Measurements from ENCODE around the gene SLC40A1. TPM values are rescaled to one million over a fixed set of nuclear protein-coding genes. Genes with fewer than 3 reads are reported as not detected.

Gene SLC40A1
- polyA plus RNA-seq, 2 donors: 5.5 to 7.0 TPM

- H3K27me3 ChIP-seq (ENCODE audit: control insufficient read depth in 1 of 2, insufficient read depth in 2 of 2, low read length in 2 of 2): no peaks in the 10 kb centered on the region
- no peak overlapping the region for H3K4me3 ChIP-seq (ENCODE audit: low read depth in 1 of 2, low read length in 2 of 2)
- WGBS, 2 donors: 75 to 77% methylated on average over 6 of the region's 6 CpGs
- H3K9me3 ChIP-seq (ENCODE audit: control insufficient read depth in 2 of 2, insufficient read depth in 1 of 2, low read depth in 1 of 2, low read length in 1 of 2): no peaks in the 10 kb centered on the region
- H3K4me1 ChIP-seq (ENCODE audit: control insufficient read depth in 2 of 2, insufficient read depth in 2 of 2, low read length in 1 of 2): no peaks in the 10 kb centered on the region
- H3K36me3 ChIP-seq (ENCODE audit: control insufficient read depth in 2 of 2, insufficient read depth in 2 of 2, low read length in 1 of 2): no peaks in the 10 kb centered on the region
- no peak overlapping the region for H3K27ac ChIP-seq (ENCODE audit: low read depth in 2 of 2, low read length in 1 of 2)
These were observed 47.1 kb downstream of the SLC40A1 start for GRCh38 chr2:189533288-189534035.

- H3K4me1 ChIP-seq (ENCODE audit: control insufficient read depth in 2 of 2, insufficient read depth in 2 of 2, low read length in 1 of 2): no peaks in the 10 kb centered on the region
- no peak overlapping the region for H3K27ac ChIP-seq (ENCODE audit: low read depth in 2 of 2, low read length in 1 of 2)
- H3K27me3 ChIP-seq (ENCODE audit: control insufficient read depth in 1 of 2, insufficient read depth in 2 of 2, low read length in 2 of 2): no peaks in the 10 kb centered on the region
- H3K4me3 ChIP-seq (ENCODE audit: low read depth in 1 of 2, low read length in 2 of 2): no peak overlapping the region
- no peaks in the 10 kb centered on the region for H3K36me3 ChIP-seq (ENCODE audit: control insufficient read depth in 2 of 2, insufficient read depth in 2 of 2, low read length in 1 of 2)
- 89 to 92% methylated on average over 3 of the region's 3 CpGs for WGBS, 2 donors
- H3K9me3 ChIP-seq (ENCODE audit: control insufficient read depth in 2 of 2, insufficient read depth in 1 of 2, low read depth in 1 of 2, low read length in 1 of 2): no peaks in the 10 kb centered on the region
These were observed 49.5 kb downstream of the SLC40A1 start for GRCh38 chr2:189530965-189531637.

GRCh38 chr2:189528617-189529016, 52.0 kb downstream of the SLC40A1 start:
- H3K36me3 ChIP-seq (ENCODE audit: control insufficient read depth in 2 of 2, insufficient read depth in 2 of 2, low read length in 1 of 2): no peaks in the 10 kb centered on the region
- WGBS, 2 donors: 87 to 88% methylated on average over 3 of the region's 3 CpGs
- H3K4me1 ChIP-seq (ENCODE audit: control insufficient read depth in 2 of 2, insufficient read depth in 2 of 2, low read length in 1 of 2): no peaks in the 10 kb centered on the region
- no peak overlapping the region for H3K27ac ChIP-seq (ENCODE audit: low read depth in 2 of 2, low read length in 1 of 2)
- no peak overlapping the region for H3K4me3 ChIP-seq (ENCODE audit: low read depth in 1 of 2, low read length in 2 of 2)
- no peaks in the 10 kb centered on the region for H3K9me3 ChIP-seq (ENCODE audit: control insufficient read depth in 2 of 2, insufficient read depth in 1 of 2, low read depth in 1 of 2, low read length in 1 of 2)
- no peaks in the 10 kb centered on the region for H3K27me3 ChIP-seq (ENCODE audit: control insufficient read depth in 1 of 2, insufficient read depth in 2 of 2, low read length in 2 of 2)

GRCh38 chr2:189527812-189528592, 52.6 kb downstream of the SLC40A1 start:
- Histone ChIP-seq H3K4me1 (ENCODE audit: control insufficient read depth in 2 of 2, insufficient read depth in 2 of 2, low read length in 1 of 2) (no peaks in the 10 kb centered on the region), H3K27ac (ENCODE audit: low read depth in 2 of 2, low read length in 1 of 2) (no peak overlapping the region), H3K9me3 (ENCODE audit: control insufficient read depth in 2 of 2, insufficient read depth in 1 of 2, low read depth in 1 of 2, low read length in 1 of 2) (no peaks in the 10 kb centered on the region), H3K36me3 (ENCODE audit: control insufficient read depth in 2 of 2, insufficient read depth in 2 of 2, low read length in 1 of 2) (no peaks in the 10 kb centered on the region), H3K27me3 (ENCODE audit: control insufficient read depth in 1 of 2, insufficient read depth in 2 of 2, low read length in 2 of 2) (no peaks in the 10 kb centered on the region), H3K4me3 (ENCODE audit: low read depth in 1 of 2, low read length in 2 of 2) (no peak overlapping the region)
- WGBS, 2 donors: 86 to 89% methylated on average over 1 of the region's 1 CpG

- Histone ChIP-seq H3K9me3 (ENCODE audit: control insufficient read depth in 2 of 2, insufficient read depth in 1 of 2, low read depth in 1 of 2, low read length in 1 of 2) (no peaks in the 10 kb centered on the region), H3K27me3 (ENCODE audit: control insufficient read depth in 1 of 2, insufficient read depth in 2 of 2, low read length in 2 of 2) (no peaks in the 10 kb centered on the region), H3K4me3 (ENCODE audit: low read depth in 1 of 2, low read length in 2 of 2) (no peak overlapping the region), H3K36me3 (ENCODE audit: control insufficient read depth in 2 of 2, insufficient read depth in 2 of 2, low read length in 1 of 2) (no peaks in the 10 kb centered on the region), H3K27ac (ENCODE audit: low read depth in 2 of 2, low read length in 1 of 2) (no peak overlapping the region), H3K4me1 (ENCODE audit: control insufficient read depth in 2 of 2, insufficient read depth in 2 of 2, low read length in 1 of 2) (no peaks in the 10 kb centered on the region)
- 70 to 72% methylated on average over 13 of the region's 13 CpGs for WGBS, 2 donors
These were observed 53.4 kb downstream of the SLC40A1 start for GRCh38 chr2:189527041-189527750.

GRCh38 chr2:189526241-189526640, 54.3 kb downstream of the SLC40A1 start:
- no peaks in the 10 kb centered on the region for H3K36me3 ChIP-seq (ENCODE audit: control insufficient read depth in 2 of 2, insufficient read depth in 2 of 2, low read length in 1 of 2)
- H3K27me3 ChIP-seq (ENCODE audit: control insufficient read depth in 1 of 2, insufficient read depth in 2 of 2, low read length in 2 of 2): no peaks in the 10 kb centered on the region
- H3K4me1 ChIP-seq (ENCODE audit: control insufficient read depth in 2 of 2, insufficient read depth in 2 of 2, low read length in 1 of 2): no peaks in the 10 kb centered on the region
- WGBS, 2 donors: 82 to 86% methylated on average over 2 of the region's 2 CpGs
- no peaks in the 10 kb centered on the region for H3K9me3 ChIP-seq (ENCODE audit: control insufficient read depth in 2 of 2, insufficient read depth in 1 of 2, low read depth in 1 of 2, low read length in 1 of 2)
- no peak overlapping the region for H3K4me3 ChIP-seq (ENCODE audit: low read depth in 1 of 2, low read length in 2 of 2)
- H3K27ac ChIP-seq (ENCODE audit: low read depth in 2 of 2, low read length in 1 of 2): no peak overlapping the region

GRCh38 chr2:189524746-189525145, 55.8 kb downstream of the SLC40A1 start:
- Histone ChIP-seq H3K36me3 (ENCODE audit: control insufficient read depth in 2 of 2, insufficient read depth in 2 of 2, low read length in 1 of 2) (no peaks in the 10 kb centered on the region), H3K9me3 (ENCODE audit: control insufficient read depth in 2 of 2, insufficient read depth in 1 of 2, low read depth in 1 of 2, low read length in 1 of 2) (no peaks in the 10 kb centered on the region), H3K4me3 (ENCODE audit: low read depth in 1 of 2, low read length in 2 of 2) (no peak overlapping the region), H3K27ac (ENCODE audit: low read depth in 2 of 2, low read length in 1 of 2) (no peak overlapping the region), H3K4me1 (ENCODE audit: control insufficient read depth in 2 of 2, insufficient read depth in 2 of 2, low read length in 1 of 2) (no peaks in the 10 kb centered on the region), H3K27me3 (ENCODE audit: control insufficient read depth in 1 of 2, insufficient read depth in 2 of 2, low read length in 2 of 2) (no peaks in the 10 kb centered on the region)
- 76 to 79% methylated on average over 4 of the region's 4 CpGs for WGBS, 2 donors

- no peaks in the 10 kb centered on the region for H3K4me1 ChIP-seq (ENCODE audit: control insufficient read depth in 2 of 2, insufficient read depth in 2 of 2, low read length in 1 of 2)
- no peaks in the 10 kb centered on the region for H3K36me3 ChIP-seq (ENCODE audit: control insufficient read depth in 2 of 2, insufficient read depth in 2 of 2, low read length in 1 of 2)
- 59 to 73% methylated on average over 5 of the region's 5 CpGs for WGBS, 2 donors
- H3K4me3 ChIP-seq (ENCODE audit: low read depth in 1 of 2, low read length in 2 of 2): no peak overlapping the region
- no peaks in the 10 kb centered on the region for H3K9me3 ChIP-seq (ENCODE audit: control insufficient read depth in 2 of 2, insufficient read depth in 1 of 2, low read depth in 1 of 2, low read length in 1 of 2)
- H3K27ac ChIP-seq (ENCODE audit: low read depth in 2 of 2, low read length in 1 of 2): no peak overlapping the region
- no peaks in the 10 kb centered on the region for H3K27me3 ChIP-seq (ENCODE audit: control insufficient read depth in 1 of 2, insufficient read depth in 2 of 2, low read length in 2 of 2)
These were observed 58.0 kb downstream of the SLC40A1 start for GRCh38 chr2:189522435-189523151.
